Lower lobe of right lung (tissue), 2 donors: ENCODE data around the gene RS1. TPM values are rescaled to one million over a fixed set of nuclear protein-coding genes. Genes with fewer than 3 reads are reported as not detected.

Experiments used
- ATAC-seq, 2 donors: fragments of 200-7000 bp; cut with Tn5 transposase; one replicate each; pipeline ENCODE4 v1.9.1; 2020 to 2022; ENCODE audit warnings: mild to moderate bottlenecking in 2 of 2, moderate library complexity in 2 of 2
- DNase-seq: peaks from one replicate; pipeline ENCODE4 v3.0.0-alpha.2; 2020
- H3K27ac ChIP-seq: fragments of 200-600 bp; one replicate; pipeline ENCODE4 v1.8.0; 2022
- H3K27me3 ChIP-seq: fragments of 200-600 bp; one replicate; pipeline ENCODE4 v1.8.0; 2022; ENCODE audit warnings: low read depth
- H3K36me3 ChIP-seq: fragments of 200-600 bp; one replicate; pipeline ENCODE4 v1.8.0; 2022; ENCODE audit warnings: mild to moderate bottlenecking
- H3K4me1 ChIP-seq: fragments of 200-600 bp; one replicate; pipeline ENCODE4 v1.8.0; 2022
- H3K4me3 ChIP-seq: fragments of 200-600 bp; one replicate; pipeline ENCODE4 v1.8.0; 2022; ENCODE audit warnings: mild to moderate bottlenecking
- H3K9me3 ChIP-seq: fragments of 200-600 bp; one replicate; pipeline ENCODE4 v1.8.0; 2022
- intact Hi-C: fragments of 100-400 bp; cut with DNase I; formaldehyde crosslinking; loops from one replicate; pipeline ENCODE4 v1.11.0; 2022
- total RNA-seq: library from RNA; stranded (reverse); fragmentation: NEBNext Ultra II Directional; extraction: Animal tissue kit (Norgen Biotek cat#: 25700); gene quantifications from one replicate; pipeline ENCODE4 v1.2.1, GENCODE V29; 2021
- TF ChIP-seq, protein P1 (sequence below): fragments of 200-600 bp; IDR thresholded peaks from one replicate; pipeline ENCODE4 v1.8.0; 2022; ENCODE audit warnings: antibody characterized with exemption, mild to moderate bottlenecking
- donor health status: DM: no; HTN: yes; CAD: no; lungs with severe emphysema.

The RS1 gene
- total RNA-seq, 1 donor from 2014 or later: 3.9 TPM

- no peaks in the 10 kb centered on the region for H3K27me3 ChIP-seq
- H3K4me3 ChIP-seq: no peak overlapping the region
- intact Hi-C loops: no loop called here
- peak in 1 of 2 donors; percentile 22 for ATAC-seq
- no peaks in the 10 kb centered on the region for H3K36me3 ChIP-seq
- DNase-seq: no peak
- H3K4me1 ChIP-seq: no peaks in the 10 kb centered on the region
- H3K27ac ChIP-seq: peak overlapping the region; percentile 53
- H3K9me3 ChIP-seq: no peaks in the 10 kb centered on the region
- TF ChIP-seq, protein P1, sequence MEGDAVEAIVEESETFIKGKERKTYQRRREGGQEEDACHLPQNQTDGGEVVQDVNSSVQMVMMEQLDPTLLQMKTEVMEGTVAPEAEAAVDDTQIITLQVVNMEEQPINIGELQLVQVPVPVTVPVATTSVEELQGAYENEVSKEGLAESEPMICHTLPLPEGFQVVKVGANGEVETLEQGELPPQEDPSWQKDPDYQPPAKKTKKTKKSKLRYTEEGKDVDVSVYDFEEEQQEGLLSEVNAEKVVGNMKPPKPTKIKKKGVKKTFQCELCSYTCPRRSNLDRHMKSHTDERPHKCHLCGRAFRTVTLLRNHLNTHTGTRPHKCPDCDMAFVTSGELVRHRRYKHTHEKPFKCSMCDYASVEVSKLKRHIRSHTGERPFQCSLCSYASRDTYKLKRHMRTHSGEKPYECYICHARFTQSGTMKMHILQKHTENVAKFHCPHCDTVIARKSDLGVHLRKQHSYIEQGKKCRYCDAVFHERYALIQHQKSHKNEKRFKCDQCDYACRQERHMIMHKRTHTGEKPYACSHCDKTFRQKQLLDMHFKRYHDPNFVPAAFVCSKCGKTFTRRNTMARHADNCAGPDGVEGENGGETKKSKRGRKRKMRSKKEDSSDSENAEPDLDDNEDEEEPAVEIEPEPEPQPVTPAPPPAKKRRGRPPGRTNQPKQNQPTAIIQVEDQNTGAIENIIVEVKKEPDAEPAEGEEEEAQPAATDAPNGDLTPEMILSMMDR: no peak
Observed at GRCh38 chrX:18650662-18651061, 21.2 kb downstream of the RS1 start.

DNA sequence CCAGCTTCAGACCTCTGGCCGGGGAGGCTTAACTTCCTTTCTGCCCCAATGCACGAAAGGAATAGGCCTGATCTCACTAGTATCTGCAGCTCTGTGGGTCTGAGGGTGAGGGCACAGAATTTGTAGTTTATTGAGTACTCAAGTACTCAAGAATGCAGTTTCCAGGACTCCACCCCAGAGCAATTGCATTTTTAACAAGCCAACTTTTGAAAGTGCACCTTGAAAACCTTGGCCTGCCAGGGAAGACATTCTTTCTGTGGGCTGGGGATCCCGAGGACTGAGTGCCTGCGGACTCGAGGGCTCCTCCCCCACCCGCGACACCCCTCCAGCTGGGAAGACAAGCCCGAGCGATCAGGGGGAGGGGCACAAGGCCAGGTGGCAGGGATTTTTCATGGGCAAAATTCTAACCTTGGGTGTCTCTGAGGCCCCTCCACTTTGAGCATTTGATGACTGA, 22.4 kb downstream of the RS1 start:
- peak; percentile 75 for DNase-seq
- intact Hi-C loops: no loop called here
- no peaks in the 10 kb centered on the region for H3K9me3 ChIP-seq
- H3K36me3 ChIP-seq: no peaks in the 10 kb centered on the region
- H3K4me1 ChIP-seq: no peaks in the 10 kb centered on the region
- H3K27ac ChIP-seq: peak overlapping the region; percentile 60
- no peaks in the 10 kb centered on the region for H3K27me3 ChIP-seq
- TF ChIP-seq, protein P1: no peak
- peak overlapping the region; percentile 6 for H3K4me3 ChIP-seq
- ATAC-seq: peak; percentile 85 to 91

DNA sequence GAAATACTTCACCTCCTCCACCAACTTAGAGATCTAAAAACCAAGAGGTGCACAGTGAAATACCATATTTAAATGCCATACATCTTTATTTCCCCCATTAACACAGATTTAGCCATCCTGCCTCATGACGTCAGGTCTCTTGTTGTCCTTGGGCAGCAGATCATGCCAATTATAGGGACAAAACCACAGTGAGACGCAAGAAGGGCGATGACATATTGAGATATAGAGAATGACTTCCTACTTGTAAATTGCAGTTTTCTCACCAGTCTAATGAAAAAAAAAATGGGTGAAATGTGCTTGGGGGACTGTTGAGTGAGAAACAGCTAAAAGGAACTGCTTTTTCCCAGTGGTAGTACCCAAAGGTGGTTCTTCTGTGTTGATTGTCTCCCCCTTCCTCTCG, 24.3 kb downstream of the RS1 start:
- DNase-seq (no peak), ATAC-seq (no peak)
- TF ChIP-seq, protein P1: no peak
- Histone ChIP-seq H3K4me3 (no peak overlapping the region), H3K27ac (peak overlapping the region; percentile 31), H3K9me3 (no peaks in the 10 kb centered on the region), H3K27me3 (no peaks in the 10 kb centered on the region), H3K4me1 (no peaks in the 10 kb centered on the region), H3K36me3 (no peaks in the 10 kb centered on the region)
- intact Hi-C loops: no loop called here

DNA sequence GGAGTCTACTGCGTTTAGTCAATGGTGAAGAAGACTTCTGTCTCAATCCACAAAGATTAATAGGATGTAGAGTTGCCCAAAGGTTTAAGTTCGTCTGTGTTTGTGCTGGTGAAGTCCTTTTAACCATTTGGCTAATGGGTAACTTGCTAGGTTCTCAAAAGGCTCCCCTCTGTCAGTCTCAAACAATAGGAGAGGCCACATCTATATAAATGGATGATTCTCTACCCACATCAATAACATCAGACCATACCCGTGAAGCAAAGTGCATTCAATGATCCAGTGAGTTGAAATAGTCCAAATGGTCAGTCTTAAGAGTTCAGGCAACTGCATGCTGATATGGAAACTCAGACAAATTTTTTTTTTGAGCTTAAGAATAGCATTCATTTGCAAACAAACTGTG, 28.1 kb downstream of the RS1 start:
- ATAC-seq: no peak
- TF ChIP-seq, protein P1: no peak
- Histone ChIP-seq H3K9me3 (no peaks in the 10 kb centered on the region), H3K36me3 (no peaks in the 10 kb centered on the region), H3K4me1 (no peaks in the 10 kb centered on the region), H3K27me3 (no peaks in the 10 kb centered on the region), H3K4me3 (no peak overlapping the region), H3K27ac (no peak overlapping the region)
- no peak for DNase-seq
- intact Hi-C loops: no loop called here

DNA sequence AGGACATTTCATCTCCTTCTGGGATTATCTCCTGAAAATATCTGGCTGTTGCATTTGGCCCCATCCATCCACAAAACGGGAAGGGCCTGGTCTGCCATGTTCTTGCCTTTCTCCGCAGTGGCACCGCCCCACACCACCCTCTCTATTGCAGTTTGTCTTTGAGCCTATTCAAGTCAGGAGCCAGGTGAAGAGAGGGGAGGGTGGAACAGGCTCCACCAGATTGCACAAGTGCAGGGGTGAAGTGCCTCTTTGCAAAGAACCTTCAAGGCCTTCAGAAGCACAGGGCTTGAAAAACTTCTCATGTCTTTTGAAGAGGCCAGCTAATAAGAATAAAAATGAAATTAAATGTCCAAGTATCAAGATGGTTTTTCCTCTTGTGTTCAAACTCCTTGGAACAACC, 28.7 kb downstream of the RS1 start:
- intact Hi-C loops: no loop called here
- Histone ChIP-seq H3K27ac (no peak overlapping the region), H3K27me3 (no peaks in the 10 kb centered on the region), H3K36me3 (no peaks in the 10 kb centered on the region), H3K4me1 (no peaks in the 10 kb centered on the region), H3K9me3 (no peaks in the 10 kb centered on the region), H3K4me3 (no peak overlapping the region)
- TF ChIP-seq, protein P1: no peak
- peak; percentile 81 to 89 for ATAC-seq
- peak; percentile 58 for DNase-seq

- H3K36me3 ChIP-seq: no peaks in the 10 kb centered on the region
- H3K27me3 ChIP-seq: no peaks in the 10 kb centered on the region
- TF ChIP-seq, protein P1: no peak
- DNase-seq: no peak
- ATAC-seq: no peak
- H3K27ac ChIP-seq: no peak overlapping the region
- intact Hi-C loops: no loop called here
- H3K4me1 ChIP-seq: no peaks in the 10 kb centered on the region
- H3K4me3 ChIP-seq: no peak overlapping the region
- no peaks in the 10 kb centered on the region for H3K9me3 ChIP-seq
Observed at GRCh38 chrX:18640686-18641085, 31.2 kb downstream of the RS1 start.
